Measurements from ENCODE around the gene MAST1.

- TF ChIP-seq EZH2 (IDR thresholded peaks at IDR 0.05; ENCODE audit: borderline replicate concordance, low read length) (no peak), CTCF (IDR thresholded peaks at IDR 0.05; ENCODE audit: low read length) (no peak)
Observed at GRCh38 chr19:12866416-12867119, 28.3 kb downstream of the MAST1 start.

Measured in OCI-LY1 (cell line).